IMR-90 (cell line): Measurements from ENCODE around the gene TSEN54. TPM values are rescaled to one million over a fixed set of nuclear protein-coding genes. Genes with fewer than 3 reads are reported as not detected.

Experiments
- ATAC-seq: fragments of 200-7000 bp; cut with Tn5 transposase; 2 replicates; pipeline ENCODE4 v1.9.1; 2020; ENCODE audit warnings: low read depth, mild to moderate bottlenecking, moderate library complexity
- BruUV-seq: library from RNA; stranded (reverse); fragments of 400-500 nt; replicated peaks from 2 replicates; lab custom pipeline; 2021; lab: Mats Ljungman, UMichigan
- CTCF ChIA-PET: fragments of 300-600 bp; formaldehyde crosslinking; extraction: SDS; loops from one replicate; lab custom pipeline; 2021; ENCODE audit warnings: antibody characterized with exemption; lab: Yijun Ruan, JAX
- POLR2A ChIA-PET: fragments of 300-600 bp; sonication (Branson Sonifier 250); formaldehyde crosslinking; loops from one replicate; lab custom pipeline; 2022; ENCODE audit warnings: antibody characterized with exemption; ENCODE audit not compliant: unreplicated experiment; lab: Charles Lee
- DNase-seq: peaks from one replicate; pipeline ENCODE4 v3.0.0; 2013
- H2AFZ ChIP-seq: replicated peaks from 2 replicates; pipeline ENCODE3; 2013; ENCODE audit warnings: low read length, mild to moderate bottlenecking; ENCODE audit not compliant: poor library complexity
- H2AK5ac ChIP-seq: 2 replicates; pipeline ENCODE4 v1.6.1; 2013; ENCODE audit warnings: low read depth, low read length, inconsistent platforms
- H2AK9ac ChIP-seq: replicated peaks from 2 replicates; pipeline ENCODE3; 2013; ENCODE audit warnings: mild to moderate bottlenecking, low read depth, low read length, moderate library complexity; ENCODE audit not compliant: poor library complexity
- H2BK120ac ChIP-seq: 2 replicates; pipeline ENCODE4 v1.6.1; 2013; ENCODE audit warnings: low read depth, low read length, inconsistent platforms
- H2BK15ac ChIP-seq: 3 replicates; pipeline ENCODE4 v1.6.1; 2013; ENCODE audit warnings: low read depth, low read length, inconsistent platforms
- H2BK20ac ChIP-seq: 2 replicates; pipeline ENCODE4 v1.6.1; 2013; ENCODE audit warnings: low read depth, mild to moderate bottlenecking, inconsistent platforms, low read length, moderate library complexity
- H2BK5ac ChIP-seq: 2 replicates; pipeline ENCODE4 v1.6.1; 2013; ENCODE audit warnings: mild to moderate bottlenecking, low read depth, low read length, inconsistent platforms; ENCODE audit not compliant: poor library complexity, severe bottlenecking
- H3K14ac ChIP-seq: replicated peaks from 2 replicates; pipeline ENCODE4 v1.6.1; 2013; ENCODE audit warnings: low read depth, low read length, inconsistent platforms
- H3K18ac ChIP-seq: 2 replicates; pipeline ENCODE4 v1.6.1; 2013; ENCODE audit warnings: low read depth, low read length, control low read depth
- H3K23ac ChIP-seq: 2 replicates; pipeline ENCODE4 v1.6.1; 2013; ENCODE audit warnings: low read depth, low read length, inconsistent platforms
- H3K27ac ChIP-seq: 2 replicates; pipeline ENCODE4 v1.5.1; 2013; ENCODE audit warnings: mild to moderate bottlenecking, control low read depth, low read length; ENCODE audit not compliant: insufficient read depth
- H3K27me3 ChIP-seq: 2 replicates; pipeline ENCODE4 v1.6.1; 2013; ENCODE audit warnings: low read length; ENCODE audit not compliant: control insufficient read depth, insufficient read depth
- H3K36me3 ChIP-seq: 2 replicates; pipeline ENCODE4 v1.6.1; 2013; ENCODE audit warnings: low read length, mixed read lengths; ENCODE audit not compliant: control insufficient read depth, insufficient read depth
- H3K4ac ChIP-seq: 2 replicates; pipeline ENCODE4 v1.6.1; 2013; ENCODE audit warnings: low read depth, low read length, inconsistent platforms
- H3K4me1 ChIP-seq: 2 replicates; pipeline ENCODE4 v1.6.1; 2013; ENCODE audit warnings: low read length, mixed read lengths; ENCODE audit not compliant: control insufficient read depth, insufficient read depth
- H3K4me2 ChIP-seq: 2 replicates; pipeline ENCODE4 v1.6.1; 2013; ENCODE audit warnings: low read depth, mild to moderate bottlenecking, control low read depth, low read length, moderate library complexity
- H3K4me3 ChIP-seq: 2 replicates; pipeline ENCODE4 v1.5.1; 2013; ENCODE audit warnings: low read depth, mild to moderate bottlenecking, control low read depth, low read length, moderate library complexity; ENCODE audit not compliant: insufficient read depth
- H3K56ac ChIP-seq: 2 replicates; pipeline ENCODE4 v1.6.1; 2013; ENCODE audit warnings: low read length, inconsistent platforms; ENCODE audit not compliant: insufficient read depth; ENCODE audit errors: extremely low read depth
- H3K79me1 ChIP-seq, 2 experiments: 2 replicates each; pipeline ENCODE4 v1.6.1; 2013; ENCODE audit warnings: low read length in 2 of 2, inconsistent platforms in 1 of 2, low read depth in 1 of 2
- H3K9ac ChIP-seq: 2 replicates; pipeline ENCODE4 v1.6.1; 2013; ENCODE audit warnings: low read depth, low read length, control low read depth
- H3K9me1 ChIP-seq: 2 replicates; pipeline ENCODE4 v1.6.1; 2013; ENCODE audit warnings: low read length, inconsistent platforms; ENCODE audit not compliant: insufficient read depth
- H3K9me3 ChIP-seq: 2 replicates; pipeline ENCODE4 v1.6.1; 2013; ENCODE audit warnings: low read length; ENCODE audit not compliant: control insufficient read depth, insufficient read depth
- H4K20me1 ChIP-seq: 2 replicates; pipeline ENCODE4 v1.6.1; 2013; ENCODE audit warnings: low read length, inconsistent platforms; ENCODE audit not compliant: insufficient read depth
- H4K5ac ChIP-seq: 2 replicates; pipeline ENCODE4 v1.6.1; 2013; ENCODE audit warnings: mild to moderate bottlenecking, low read depth, low read length, control low read depth
- H4K8ac ChIP-seq, 2 experiments: 2 replicates each; pipeline ENCODE4 v1.6.1; 2013; ENCODE audit warnings: low read depth in 2 of 2, low read length in 2 of 2, control low read depth in 1 of 2, inconsistent platforms in 1 of 2
- H4K91ac ChIP-seq: 2 replicates; pipeline ENCODE4 v1.6.1; 2013; ENCODE audit warnings: low read depth, low read length, inconsistent platforms; ENCODE audit not compliant: insufficient read depth
- RFX5 ChIP-seq: IDR thresholded peaks from 2 replicates; pipeline ENCODE4 v1.8.0; 2012; ENCODE audit warnings: low read depth, mild to moderate bottlenecking, low read length, moderate library complexity
- WGBS, 2 experiments: methylation state at CpG; one replicate each; pipeline versions ENCODE4 v1.1.5 to v1.1.7; 2013; ENCODE audit warnings: missing lambda C conversion rate in 2 of 2; ENCODE audit not compliant: insufficient read length in 1 of 2; ENCODE audit errors: extremely low coverage in 2 of 2; 5-methylcytosine and 5-hydroxymethylcytosine counted together
- dilution Hi-C: fragments of 300-500 bp; cut with HindIII; formaldehyde crosslinking; loops from one replicate; pipeline ENCODE4 v1.14.3; 2018; ENCODE audit warnings: low sequenced_read_pairs; ENCODE audit not compliant: unreplicated experiment
- in situ Hi-C: fragments of 300-500 bp; cut with MboI; formaldehyde crosslinking; loops from 3 replicates; pipeline ENCODE4 v1.14.3; 2019; ENCODE audit warnings: low sequenced_read_pairs, inconsistent platforms, mixed read lengths
- intact Hi-C: fragments of 100-400 bp; cut with micrococcal nuclease; formaldehyde crosslinking; loops from 2 replicates; pipeline ENCODE4 v1.10.0; 2022
- polyA plus RNA-seq, 3 experiments: library from polyadenylated mRNA; depleted of rRNA; stranded (reverse); fragments of >200 nt; gene quantifications; 2 replicates each; pipeline ENCODE4 v1.2.3, GENCODE V29; 2012; ENCODE audit warnings: low replicate concordance in 1 of 3
- total RNA-seq: library from RNA; depleted of rRNA; stranded (reverse); fragments of >200 nt; gene quantifications from 2 replicates; pipeline ENCODE4 v1.2.3, GENCODE V29; 2012

The TSEN54 gene
- total and polyA plus RNA-seq, 2 of the 4 experiments (the other 2 are of a cell fraction) = 7.2 to 14.9 TPM

GRCh38 chr17:75566834-75567233 is 50.5 kb downstream of the TSEN54 start:
- Histone ChIP-seq H4K20me1 (no peaks in the 10 kb centered on the region), H3K4me1 (peaks cover 1% of the 10 kb centered on the region; the same call in 1 of the 2 replicates), H4K91ac (no peak overlapping the region), H3K18ac (no peak overlapping the region), H3K79me1 (no peaks in the 10 kb centered on the region), H2BK20ac (no peak overlapping the region), H3K36me3 (no peaks in the 10 kb centered on the region), H4K8ac (no peak overlapping the region), H3K4me3 (no peak overlapping the region), H2AFZ (no peak overlapping the region), H3K4ac (no peak overlapping the region), H3K23ac (no peak overlapping the region), H4K5ac (no peak overlapping the region), H2AK5ac (no peak overlapping the region), H2AK9ac (no peak overlapping the region), H3K4me2 (no peak overlapping the region), H3K9me1 (no peaks in the 10 kb centered on the region), H3K27ac (no peak overlapping the region), H3K9ac (no peak overlapping the region), H2BK120ac (no peak overlapping the region), H2BK15ac (no peak overlapping the region), H3K56ac (no peak overlapping the region), H2BK5ac (no peak overlapping the region), H3K9me3 (no peaks in the 10 kb centered on the region), H3K14ac (no peak overlapping the region), H3K27me3 (peaks cover 35% of the 10 kb centered on the region)
- BruUV-seq = no TSS peak
- ChIA-PET POLR2A (no interaction called here), CTCF (no interaction called here)
- intact Hi-C loops = no loop called here
- no peak for TF ChIP-seq RFX5
- DNase-seq (no peak), ATAC-seq (no peak)
- in situ Hi-C loops = no loop called here
- 63% methylated on average over 4 of the region's 5 CpGs; no CpG with 5 or more reads in 1 of the 2 experiments for WGBS, 2 experiments
- dilution Hi-C loops = no loop called here
